ENCODE data around the gene NFE2L2.

DNA sequence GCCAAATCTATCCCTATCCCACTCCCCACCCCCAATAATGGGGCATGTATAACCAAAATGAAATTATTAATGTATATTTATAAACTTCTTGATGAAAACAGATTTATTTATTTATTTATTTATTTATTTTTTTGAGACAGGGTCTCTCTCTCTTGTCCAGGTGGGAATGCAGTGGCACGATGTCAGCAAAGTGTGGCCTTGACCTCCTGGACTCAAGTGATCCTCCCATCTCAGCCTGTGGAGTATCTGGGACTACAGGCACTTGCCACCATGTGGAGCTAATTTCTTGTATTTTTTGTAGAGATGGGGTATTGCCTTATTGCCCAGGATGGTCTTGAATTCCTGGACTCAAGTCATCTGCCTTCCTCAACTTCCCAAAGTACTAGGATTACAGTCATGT, 79.9 kb downstream of the NFE2L2 start:
- no peak for TF ChIP-seq EZH2 (IDR thresholded peaks at IDR 0.05; ENCODE audit: borderline replicate concordance, low read length)
- TF ChIP-seq, protein P1, sequence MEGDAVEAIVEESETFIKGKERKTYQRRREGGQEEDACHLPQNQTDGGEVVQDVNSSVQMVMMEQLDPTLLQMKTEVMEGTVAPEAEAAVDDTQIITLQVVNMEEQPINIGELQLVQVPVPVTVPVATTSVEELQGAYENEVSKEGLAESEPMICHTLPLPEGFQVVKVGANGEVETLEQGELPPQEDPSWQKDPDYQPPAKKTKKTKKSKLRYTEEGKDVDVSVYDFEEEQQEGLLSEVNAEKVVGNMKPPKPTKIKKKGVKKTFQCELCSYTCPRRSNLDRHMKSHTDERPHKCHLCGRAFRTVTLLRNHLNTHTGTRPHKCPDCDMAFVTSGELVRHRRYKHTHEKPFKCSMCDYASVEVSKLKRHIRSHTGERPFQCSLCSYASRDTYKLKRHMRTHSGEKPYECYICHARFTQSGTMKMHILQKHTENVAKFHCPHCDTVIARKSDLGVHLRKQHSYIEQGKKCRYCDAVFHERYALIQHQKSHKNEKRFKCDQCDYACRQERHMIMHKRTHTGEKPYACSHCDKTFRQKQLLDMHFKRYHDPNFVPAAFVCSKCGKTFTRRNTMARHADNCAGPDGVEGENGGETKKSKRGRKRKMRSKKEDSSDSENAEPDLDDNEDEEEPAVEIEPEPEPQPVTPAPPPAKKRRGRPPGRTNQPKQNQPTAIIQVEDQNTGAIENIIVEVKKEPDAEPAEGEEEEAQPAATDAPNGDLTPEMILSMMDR (conservative IDR thresholded peaks at IDR 0.05 in 1 of 2, IDR thresholded peaks at IDR 0.05 in 1 of 2; ENCODE audit: extremely low read depth in 1 of 2, insufficient read depth in 1 of 2, low read depth in 1 of 2, low read length in 2 of 2), result no peak

Data from mammary epithelial cell (primary cell).